PC-9 (cell line): Measurements from ENCODE around the gene ANO7.

Source experiments
- EZH2 ChIP-seq: fragments of 200-600 bp; sonication (generic); IDR thresholded peaks from 2 replicates; pipeline ENCODE4 v1.8.0; 2017; ENCODE audit warnings: antibody characterized with exemption, low read depth
- TF ChIP-seq, protein P1 (sequence below): fragments of 200-600 bp; sonication (generic); conservative IDR thresholded peaks from 2 replicates; pipeline ENCODE4 v1.6.1; 2017; ENCODE audit warnings: mixed run types, antibody characterized with exemption, mild to moderate bottlenecking, moderate library complexity

DNA sequence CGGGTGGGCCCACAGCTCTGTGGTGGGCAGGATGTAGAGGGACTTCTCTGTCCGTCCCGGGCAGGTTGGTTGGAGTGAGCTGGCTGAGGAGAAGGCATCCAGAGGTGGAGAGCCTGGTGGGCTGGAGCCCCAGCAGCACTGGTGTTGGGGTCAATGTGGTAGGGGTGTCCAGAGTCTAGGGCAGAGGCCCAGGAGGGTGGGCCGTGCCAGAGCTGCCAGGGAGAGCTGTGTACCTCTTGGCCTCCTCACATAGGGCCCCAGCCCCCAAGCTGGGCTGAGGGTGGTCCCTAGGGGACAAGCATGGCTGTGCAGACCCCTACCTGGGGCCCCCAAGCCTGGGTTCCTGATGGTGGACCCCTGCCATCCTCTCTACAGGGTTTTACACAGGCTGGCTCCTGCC, 16.0 kb downstream of the ANO7 start:
- TF ChIP-seq, protein P1, sequence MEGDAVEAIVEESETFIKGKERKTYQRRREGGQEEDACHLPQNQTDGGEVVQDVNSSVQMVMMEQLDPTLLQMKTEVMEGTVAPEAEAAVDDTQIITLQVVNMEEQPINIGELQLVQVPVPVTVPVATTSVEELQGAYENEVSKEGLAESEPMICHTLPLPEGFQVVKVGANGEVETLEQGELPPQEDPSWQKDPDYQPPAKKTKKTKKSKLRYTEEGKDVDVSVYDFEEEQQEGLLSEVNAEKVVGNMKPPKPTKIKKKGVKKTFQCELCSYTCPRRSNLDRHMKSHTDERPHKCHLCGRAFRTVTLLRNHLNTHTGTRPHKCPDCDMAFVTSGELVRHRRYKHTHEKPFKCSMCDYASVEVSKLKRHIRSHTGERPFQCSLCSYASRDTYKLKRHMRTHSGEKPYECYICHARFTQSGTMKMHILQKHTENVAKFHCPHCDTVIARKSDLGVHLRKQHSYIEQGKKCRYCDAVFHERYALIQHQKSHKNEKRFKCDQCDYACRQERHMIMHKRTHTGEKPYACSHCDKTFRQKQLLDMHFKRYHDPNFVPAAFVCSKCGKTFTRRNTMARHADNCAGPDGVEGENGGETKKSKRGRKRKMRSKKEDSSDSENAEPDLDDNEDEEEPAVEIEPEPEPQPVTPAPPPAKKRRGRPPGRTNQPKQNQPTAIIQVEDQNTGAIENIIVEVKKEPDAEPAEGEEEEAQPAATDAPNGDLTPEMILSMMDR, result no peak
- TF ChIP-seq EZH2, result no peak
